HL-60 (cell line): ENCODE results near the gene MRPL23.

Source experiments
- DNase-seq, 2 experiments: peaks; one replicate each; pipeline ENCODE4 v3.0.0-alpha.2; 2010 to 2020; ENCODE audit warnings: low read depth in 1 of 2, low spot score in 1 of 2
- H3K27ac ChIP-seq: fragments of 250-450 bp; sonication (Bioruptor Pico); replicated peaks from 2 replicates; pipeline ENCODE4 v1.5.1; 2020; ENCODE audit warnings: mild to moderate bottlenecking, moderate library complexity
- H3K27me3 ChIP-seq: fragments of 250-450 bp; sonication (Bioruptor Pico); 2 replicates; pipeline ENCODE4 v1.5.1; 2021; ENCODE audit warnings: mild to moderate bottlenecking, moderate library complexity; ENCODE audit not compliant: insufficient read depth, poor library complexity, severe bottlenecking
- H3K4me3 ChIP-seq: replicated peaks from 2 replicates; pipeline ENCODE4 v1.5.1; 2011; ENCODE audit warnings: mild to moderate bottlenecking, control low read depth, low read length; ENCODE audit not compliant: insufficient read depth
- GABPA ChIP-seq: IDR thresholded peaks from 2 replicates; pipeline ENCODE4 v1.6.1; 2012; ENCODE audit warnings: low read depth
- POLR2AphosphoS5 ChIP-seq: IDR thresholded peaks from 2 replicates; pipeline ENCODE4 v1.6.1; 2012; ENCODE audit warnings: low read depth
- SPI1 ChIP-seq: IDR thresholded peaks from 2 replicates; pipeline ENCODE4 v1.6.1; 2012; ENCODE audit warnings: low read depth, mild to moderate bottlenecking, borderline replicate concordance
- TF ChIP-seq, protein P1 (sequence below): IDR thresholded peaks from one replicate; pipeline ENCODE4 v1.5.1; 2011; ENCODE audit warnings: low read length, control low read depth, inconsistent platforms; ENCODE audit not compliant: insufficient read depth
- TF ChIP-seq, protein P2 (sequence below): IDR thresholded peaks from 2 replicates; pipeline ENCODE4 v1.6.1; 2012; ENCODE audit warnings: low read depth; ENCODE audit not compliant: insufficient replicate concordance

MRPL23 gene

DNA sequence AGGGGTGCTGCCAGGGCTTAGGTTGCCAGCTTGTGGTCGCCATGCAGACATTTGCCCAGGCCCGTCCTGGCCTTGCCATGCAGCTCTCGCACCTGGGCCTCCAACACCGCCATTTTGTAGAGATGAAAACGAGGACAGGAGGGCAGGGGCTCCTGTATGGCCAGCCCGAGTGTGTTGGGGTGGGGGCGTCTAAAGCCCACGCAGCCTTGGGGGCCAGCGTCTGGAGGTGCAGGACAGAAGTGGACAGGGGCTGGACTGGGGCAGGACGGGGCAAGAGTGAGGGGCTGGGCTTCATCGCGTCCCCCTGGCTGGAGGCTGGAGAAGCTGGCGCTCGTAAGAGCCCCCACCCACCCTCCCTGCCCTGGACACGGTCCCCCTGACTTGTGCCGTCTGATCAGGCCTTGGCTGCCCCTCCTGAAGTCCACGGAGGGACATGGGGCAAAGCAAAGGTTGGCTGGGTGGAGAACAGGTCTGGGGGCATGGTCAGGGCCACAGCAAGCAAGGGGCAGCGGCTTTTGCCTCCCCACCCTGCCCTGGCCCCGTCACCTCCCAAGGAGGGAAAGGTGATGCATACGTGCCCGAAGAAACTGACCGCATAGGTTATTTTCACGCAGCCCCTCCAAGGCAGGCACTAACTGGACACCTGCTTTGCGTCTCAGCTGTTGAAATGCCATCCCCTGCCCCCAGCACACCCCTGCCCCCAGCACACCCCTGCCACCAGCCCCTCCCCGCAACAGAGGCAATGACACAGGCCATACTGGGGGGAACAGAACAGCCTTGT lies 26.8 kb upstream of the MRPL23 start:
- TF ChIP-seq POLR2AphosphoS5, result no peak
- TF ChIP-seq GABPA, result no peak
- TF ChIP-seq, protein P1, sequence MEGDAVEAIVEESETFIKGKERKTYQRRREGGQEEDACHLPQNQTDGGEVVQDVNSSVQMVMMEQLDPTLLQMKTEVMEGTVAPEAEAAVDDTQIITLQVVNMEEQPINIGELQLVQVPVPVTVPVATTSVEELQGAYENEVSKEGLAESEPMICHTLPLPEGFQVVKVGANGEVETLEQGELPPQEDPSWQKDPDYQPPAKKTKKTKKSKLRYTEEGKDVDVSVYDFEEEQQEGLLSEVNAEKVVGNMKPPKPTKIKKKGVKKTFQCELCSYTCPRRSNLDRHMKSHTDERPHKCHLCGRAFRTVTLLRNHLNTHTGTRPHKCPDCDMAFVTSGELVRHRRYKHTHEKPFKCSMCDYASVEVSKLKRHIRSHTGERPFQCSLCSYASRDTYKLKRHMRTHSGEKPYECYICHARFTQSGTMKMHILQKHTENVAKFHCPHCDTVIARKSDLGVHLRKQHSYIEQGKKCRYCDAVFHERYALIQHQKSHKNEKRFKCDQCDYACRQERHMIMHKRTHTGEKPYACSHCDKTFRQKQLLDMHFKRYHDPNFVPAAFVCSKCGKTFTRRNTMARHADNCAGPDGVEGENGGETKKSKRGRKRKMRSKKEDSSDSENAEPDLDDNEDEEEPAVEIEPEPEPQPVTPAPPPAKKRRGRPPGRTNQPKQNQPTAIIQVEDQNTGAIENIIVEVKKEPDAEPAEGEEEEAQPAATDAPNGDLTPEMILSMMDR, result no peak
- no peak for TF ChIP-seq SPI1
- TF ChIP-seq, protein P2, sequence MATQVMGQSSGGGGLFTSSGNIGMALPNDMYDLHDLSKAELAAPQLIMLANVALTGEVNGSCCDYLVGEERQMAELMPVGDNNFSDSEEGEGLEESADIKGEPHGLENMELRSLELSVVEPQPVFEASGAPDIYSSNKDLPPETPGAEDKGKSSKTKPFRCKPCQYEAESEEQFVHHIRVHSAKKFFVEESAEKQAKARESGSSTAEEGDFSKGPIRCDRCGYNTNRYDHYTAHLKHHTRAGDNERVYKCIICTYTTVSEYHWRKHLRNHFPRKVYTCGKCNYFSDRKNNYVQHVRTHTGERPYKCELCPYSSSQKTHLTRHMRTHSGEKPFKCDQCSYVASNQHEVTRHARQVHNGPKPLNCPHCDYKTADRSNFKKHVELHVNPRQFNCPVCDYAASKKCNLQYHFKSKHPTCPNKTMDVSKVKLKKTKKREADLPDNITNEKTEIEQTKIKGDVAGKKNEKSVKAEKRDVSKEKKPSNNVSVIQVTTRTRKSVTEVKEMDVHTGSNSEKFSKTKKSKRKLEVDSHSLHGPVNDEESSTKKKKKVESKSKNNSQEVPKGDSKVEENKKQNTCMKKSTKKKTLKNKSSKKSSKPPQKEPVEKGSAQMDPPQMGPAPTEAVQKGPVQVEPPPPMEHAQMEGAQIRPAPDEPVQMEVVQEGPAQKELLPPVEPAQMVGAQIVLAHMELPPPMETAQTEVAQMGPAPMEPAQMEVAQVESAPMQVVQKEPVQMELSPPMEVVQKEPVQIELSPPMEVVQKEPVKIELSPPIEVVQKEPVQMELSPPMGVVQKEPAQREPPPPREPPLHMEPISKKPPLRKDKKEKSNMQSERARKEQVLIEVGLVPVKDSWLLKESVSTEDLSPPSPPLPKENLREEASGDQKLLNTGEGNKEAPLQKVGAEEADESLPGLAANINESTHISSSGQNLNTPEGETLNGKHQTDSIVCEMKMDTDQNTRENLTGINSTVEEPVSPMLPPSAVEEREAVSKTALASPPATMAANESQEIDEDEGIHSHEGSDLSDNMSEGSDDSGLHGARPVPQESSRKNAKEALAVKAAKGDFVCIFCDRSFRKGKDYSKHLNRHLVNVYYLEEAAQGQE, result no peak
- DNase-seq, result no peak
- Histone ChIP-seq H3K4me3 (no peak overlapping the region), H3K27ac (no peak overlapping the region), H3K27me3 (no peaks in the 10 kb centered on the region)

DNA sequence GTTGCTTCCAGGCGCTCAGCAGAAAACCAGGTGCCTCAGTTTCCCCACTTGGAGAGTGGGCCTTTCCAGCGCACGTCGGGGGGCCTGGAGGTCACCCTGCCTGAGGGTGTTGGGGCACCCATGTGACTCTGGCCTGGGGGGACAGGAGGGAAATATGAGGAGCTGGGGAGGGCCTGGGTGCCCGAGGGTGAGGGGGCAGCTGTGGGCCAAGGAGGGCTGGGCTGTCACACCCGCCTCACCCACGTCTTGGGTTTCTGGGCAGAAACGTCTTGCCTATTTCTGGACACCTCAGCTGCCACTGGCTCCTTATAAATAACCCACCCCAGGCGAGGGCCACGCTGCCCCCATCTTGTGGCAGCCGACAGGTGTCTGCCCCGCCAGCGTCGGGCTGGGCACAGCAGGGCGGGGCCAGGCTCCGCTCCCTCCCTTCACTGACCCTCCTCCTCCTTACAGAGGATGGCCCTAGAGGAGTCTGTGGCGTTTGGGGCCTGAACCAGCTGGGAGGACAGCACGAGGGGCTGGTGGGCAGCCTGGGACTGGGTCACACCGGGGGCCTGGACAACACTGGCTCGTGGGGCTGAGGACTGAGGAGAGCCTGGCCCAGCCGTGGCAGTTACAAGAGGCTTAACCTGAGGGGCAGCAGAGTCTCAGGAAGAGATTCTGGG lies 26.1 kb upstream of the MRPL23 start:
- TF ChIP-seq SPI1 (no peak), GABPA (no peak), POLR2AphosphoS5 (no peak)
- TF ChIP-seq, protein P2, result no peak
- TF ChIP-seq, protein P1, result no peak
- DNase-seq, result no peak
- H3K27me3 ChIP-seq, result no peaks in the 10 kb centered on the region
- H3K27ac ChIP-seq, result no peak overlapping the region
- no peak overlapping the region for H3K4me3 ChIP-seq

DNA sequence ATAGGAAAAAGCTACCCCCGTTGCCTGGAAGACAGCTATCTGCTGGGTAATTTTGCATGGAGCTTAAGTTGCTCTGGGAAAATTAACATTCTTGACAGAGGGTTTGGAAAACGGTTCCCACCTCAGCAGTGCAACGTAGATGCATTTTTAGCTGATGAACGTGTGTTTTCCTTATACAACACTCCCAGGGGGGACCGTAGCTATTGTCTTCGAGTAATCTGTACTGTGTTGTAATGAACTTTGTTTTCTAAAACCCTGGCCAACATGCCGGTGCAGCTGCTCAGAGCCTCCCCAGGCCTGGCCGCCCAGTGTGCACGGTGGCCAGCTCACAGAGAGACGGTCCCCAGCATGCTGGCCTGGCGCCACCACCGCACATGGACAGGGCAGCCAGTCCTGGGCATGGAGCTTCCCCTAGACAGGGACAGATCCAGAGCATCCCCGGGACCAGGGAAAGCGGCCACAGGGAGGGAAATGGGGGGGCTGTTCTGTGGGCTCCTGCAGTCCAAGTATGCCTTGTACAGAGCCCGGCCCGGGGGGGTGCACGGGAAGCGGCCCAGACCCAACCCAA lies 25.5 kb upstream of the MRPL23 start:
- H3K27me3 ChIP-seq, result no peaks in the 10 kb centered on the region
- no peak overlapping the region for H3K4me3 ChIP-seq
- no peak for TF ChIP-seq GABPA
- TF ChIP-seq, protein P2, result no peak
- TF ChIP-seq SPI1, result no peak
- TF ChIP-seq, protein P1, result no peak
- no peak for TF ChIP-seq POLR2AphosphoS5
- no peak overlapping the region for H3K27ac ChIP-seq
- DNase-seq, result no peak
